Choroid plexus epithelial cell (primary cell): Measurements from ENCODE around the gene SRRM2.

Experiments
- DNase-seq: peaks from one replicate; pipeline ENCODE4 v3.0.0-alpha.2; 2010; ENCODE audit warnings: low read depth
- H3K4me3 ChIP-seq: 2 replicates; pipeline ENCODE4 v1.5.1; 2011; ENCODE audit warnings: low read depth, mild to moderate bottlenecking, control low read depth, low read length, moderate library complexity
- CTCF ChIP-seq: conservative IDR thresholded peaks from 2 replicates; pipeline ENCODE4 v1.5.1; 2011; ENCODE audit warnings: low read depth, mild to moderate bottlenecking, control low read depth, inconsistent platforms, low read length, moderate library complexity

Gene SRRM2

GRCh38 chr16:2752035-2752849 lies at the start of gene SRRM2:
SRRM2 (plus strand) TSS chr16:2752638; CDS start chr16:2756365, 3,727 bp downstream.
- DNase-seq: peak; percentile 97
- peak within 1 kb of the TSS; percentile 92 for H3K4me3 ChIP-seq
- TF ChIP-seq CTCF: no peak

- TF ChIP-seq CTCF: no peak
- H3K4me3 ChIP-seq: no peak overlapping the region
- no peak for DNase-seq
These were observed 49.3 kb upstream of the SRRM2 start for GRCh38 chr16:2702871-2703745.

GRCh38 chr16:2704166-2704982 lies 48.1 kb upstream of the SRRM2 start:
- no peak overlapping the region for H3K4me3 ChIP-seq
- DNase-seq: no peak
- no peak for TF ChIP-seq CTCF

- DNase-seq: no peak
- H3K4me3 ChIP-seq: no peak overlapping the region
- no peak for TF ChIP-seq CTCF
These were observed 47.5 kb upstream of the SRRM2 start for GRCh38 chr16:2704983-2705275.

GRCh38 chr16:2705351-2705750 lies 47.1 kb upstream of the SRRM2 start:
- no peak for TF ChIP-seq CTCF
- DNase-seq: no peak
- no peak overlapping the region for H3K4me3 ChIP-seq

GRCh38 chr16:2706085-2706484 lies 46.4 kb upstream of the SRRM2 start:
- no peak for DNase-seq
- H3K4me3 ChIP-seq: no peak overlapping the region
- no peak for TF ChIP-seq CTCF
